NCI-H1694 treated with DMSO at 0.1 percent for 48 hours (cell line): Measurements from ENCODE around the gene FAM25G.
"Not testable (repeated sequence)": the region's sequence is repeated elsewhere in the genome, so short reads cannot be mapped to it uniquely, and the experiment has no call there.

ENCODE experiments used
- DNase-seq: peaks from one replicate; lab custom pipeline; 2025; lab: John Stamatoyannopoulos, UW

Gene FAM25G

DNA sequence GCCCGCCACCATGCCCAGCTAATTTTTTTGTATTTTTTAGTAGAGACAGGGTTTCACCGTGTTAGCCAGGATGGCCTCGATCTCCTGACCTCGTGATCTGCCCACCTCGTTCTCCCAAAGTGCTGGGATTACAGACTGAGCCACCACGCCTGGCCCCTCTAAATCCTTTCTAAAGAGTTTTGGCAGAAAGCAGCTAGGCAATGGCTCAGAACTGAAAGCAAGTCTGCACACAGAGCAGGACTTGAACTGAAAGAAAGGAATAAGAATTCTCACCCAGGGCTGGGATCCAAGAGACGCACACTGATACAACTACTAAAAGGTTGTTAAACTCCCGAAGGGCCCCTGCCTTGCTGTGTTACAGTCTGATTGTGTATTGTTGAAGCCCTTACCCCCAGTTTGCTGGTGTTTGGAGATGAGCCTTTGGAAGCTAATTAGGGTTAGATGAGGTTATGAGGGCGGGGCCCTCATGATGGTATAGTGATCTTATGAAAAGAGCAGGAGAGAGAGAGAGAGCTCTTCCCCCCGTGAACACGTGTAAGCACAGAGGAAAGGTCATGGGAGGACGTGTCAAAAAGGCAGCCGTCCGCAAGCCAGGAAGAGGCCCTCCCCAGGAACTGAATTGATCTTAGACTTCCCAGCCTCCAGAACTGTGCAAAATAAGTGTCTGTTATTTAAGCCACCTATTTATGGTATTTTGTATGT is 26.1 kb downstream of the FAM25G start:
- not testable (repeated sequence) for DNase-seq

DNA sequence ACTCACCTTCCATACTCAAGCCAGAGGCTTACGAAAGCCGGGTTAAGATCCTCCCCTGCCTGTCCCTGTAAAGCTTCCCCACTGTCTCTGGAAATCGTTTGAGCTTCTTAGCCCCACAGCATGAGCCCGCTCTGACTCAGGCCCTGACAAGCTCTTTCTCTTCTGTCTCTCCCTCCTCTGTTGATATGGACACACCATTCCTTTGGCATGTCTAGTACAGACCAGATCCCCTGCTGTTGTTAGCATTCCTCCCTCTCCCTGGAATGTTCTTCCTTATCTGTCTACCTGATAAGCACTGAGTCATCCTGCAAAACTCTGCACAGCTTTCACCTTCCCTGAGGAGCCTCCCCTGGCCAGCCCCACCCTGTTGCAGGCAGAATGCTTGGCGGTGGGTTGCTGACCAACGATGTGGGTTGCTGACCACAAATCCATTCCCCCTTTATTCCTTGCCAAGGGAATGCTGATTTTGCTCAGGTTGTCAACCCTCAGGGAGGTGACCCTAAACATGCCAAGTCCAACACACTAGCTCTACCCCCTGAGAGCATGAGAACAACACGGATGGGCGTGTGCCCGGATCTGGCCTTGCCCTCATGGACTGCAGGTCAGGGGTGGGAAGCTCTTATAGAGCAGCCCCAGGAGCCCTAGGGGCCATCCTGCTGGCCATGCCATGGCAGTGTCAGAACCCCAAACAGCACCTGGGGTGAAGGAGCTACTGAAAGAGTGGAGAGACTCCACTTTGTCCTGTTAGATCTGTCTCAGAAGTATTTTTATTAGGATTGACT is 28.7 kb downstream of the FAM25G start:
- DNase-seq, result not testable (repeated sequence)

DNA sequence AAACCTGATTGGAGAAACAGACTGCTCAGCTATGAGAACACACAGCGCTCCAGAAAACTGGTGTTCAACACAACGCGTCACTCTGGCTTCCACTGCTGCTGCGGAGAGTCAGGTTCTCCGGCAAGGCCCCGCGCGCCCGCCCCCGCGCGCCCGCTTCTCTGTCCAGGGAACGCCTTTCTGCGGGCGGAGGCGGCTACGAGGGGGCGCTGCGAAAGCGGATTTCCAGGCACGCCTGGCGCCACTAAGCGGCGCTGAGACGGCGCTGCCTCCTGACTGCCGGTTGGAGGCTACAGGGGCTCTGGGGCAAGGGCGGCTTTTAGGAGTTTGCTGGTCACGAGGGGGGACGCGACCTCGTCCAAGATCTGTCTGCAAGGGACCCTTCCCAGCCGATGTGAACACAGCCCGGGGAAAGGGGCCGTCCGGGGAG is 30.2 kb downstream of the FAM25G start:
- DNase-seq, result peak; percentile 22

DNA sequence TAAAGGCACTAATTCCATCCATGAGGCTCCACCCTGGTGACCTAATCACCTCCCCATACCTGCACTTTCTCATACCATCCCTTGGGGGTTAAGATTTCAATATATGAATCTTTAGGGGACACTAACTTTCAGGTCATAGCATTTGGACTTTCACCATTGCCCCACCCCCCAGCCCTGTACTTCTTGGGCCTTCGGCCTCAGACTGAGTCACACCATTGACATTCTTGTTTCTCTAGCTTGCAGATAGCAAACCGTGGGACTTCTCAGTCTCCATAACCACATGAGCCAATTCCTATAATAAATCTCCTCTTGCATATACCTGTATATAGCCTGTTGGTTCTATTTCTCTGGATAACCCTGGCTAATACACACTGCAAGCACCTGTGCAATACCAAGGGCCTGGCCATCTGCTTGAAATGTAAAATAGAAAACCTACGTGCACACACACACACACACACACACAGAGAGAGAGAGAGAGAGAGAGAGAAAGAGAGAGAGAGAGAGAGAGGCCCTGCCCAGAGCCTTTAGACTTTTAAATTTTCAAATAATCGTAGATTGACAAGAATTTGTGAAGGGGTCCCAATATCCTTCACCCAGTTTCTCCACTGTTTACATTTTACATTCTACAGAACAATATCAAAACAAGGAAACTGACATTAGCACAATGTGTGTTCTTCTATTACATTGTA is 32.9 kb downstream of the FAM25G start:
- no peak for DNase-seq

DNA sequence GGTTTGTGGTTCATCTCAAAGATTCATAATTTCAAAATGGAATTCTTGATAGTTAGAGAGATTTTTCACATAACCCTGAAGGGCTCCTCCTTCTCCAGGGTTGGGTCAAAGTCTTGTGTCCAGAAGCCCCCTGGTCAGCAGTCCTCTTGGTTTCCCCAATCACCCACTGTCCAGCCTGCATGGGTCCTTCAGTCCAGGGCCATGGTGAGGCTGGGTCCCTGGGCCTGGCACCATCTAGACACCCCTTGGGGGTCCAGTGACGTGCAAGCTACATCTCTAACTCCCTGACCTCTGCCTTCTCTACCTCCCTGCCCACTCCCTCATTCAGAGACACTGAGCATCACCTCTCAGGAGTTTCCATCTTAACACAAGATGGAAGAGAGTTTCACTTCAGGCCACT is 33.7 kb downstream of the FAM25G start:
- no peak for DNase-seq

DNA sequence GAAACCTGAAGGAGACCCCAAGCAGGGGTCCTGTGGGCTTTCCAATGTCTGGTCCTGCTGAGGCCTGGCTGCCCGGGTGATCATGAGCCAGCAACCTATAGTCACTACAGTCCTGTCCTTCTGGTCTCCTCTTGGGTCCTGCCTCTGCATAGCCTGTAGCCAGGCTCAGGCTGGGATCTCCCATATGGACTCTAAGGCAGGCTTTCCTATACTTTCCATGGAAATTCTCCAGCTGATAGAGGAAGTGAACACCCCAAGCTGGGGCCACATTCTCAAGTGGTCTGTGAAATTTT is 34.0 kb downstream of the FAM25G start:
- DNase-seq, result no peak

DNA sequence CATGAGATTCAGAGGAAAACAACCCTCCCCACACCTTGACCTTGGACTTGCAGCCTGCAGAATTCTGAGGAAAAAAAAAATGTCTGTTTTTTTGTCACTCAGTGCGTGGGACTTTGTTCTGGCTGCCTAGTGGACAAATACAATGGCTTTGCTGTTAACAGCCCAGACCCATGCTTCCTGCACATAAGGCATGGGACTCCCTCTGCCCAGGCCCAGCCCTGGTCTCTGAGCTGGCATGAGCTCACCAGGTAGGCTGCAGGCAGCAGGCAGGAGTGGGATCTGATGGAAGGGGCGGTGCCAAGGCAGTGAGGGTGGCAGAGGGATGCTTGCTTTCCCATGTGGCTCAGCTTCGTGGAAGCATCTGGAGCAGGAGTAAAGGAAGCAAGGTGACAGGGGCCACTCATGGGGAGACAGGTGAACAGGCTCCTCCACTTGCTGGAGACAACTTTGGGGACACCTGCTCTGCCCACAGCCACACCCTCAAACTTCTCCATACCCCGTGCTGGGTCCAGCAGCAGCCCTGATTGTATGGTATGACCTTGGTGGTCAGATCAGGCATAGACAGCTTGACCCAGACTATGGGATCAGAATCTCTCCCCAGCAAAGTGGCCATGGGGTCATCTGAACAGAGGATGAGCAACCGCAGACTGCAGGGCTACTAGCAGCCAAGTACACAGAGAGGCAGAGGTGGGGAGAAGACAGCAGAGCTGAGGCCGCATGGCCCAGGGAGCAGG is 34.5 kb downstream of the FAM25G start:
- no peak for DNase-seq

DNA sequence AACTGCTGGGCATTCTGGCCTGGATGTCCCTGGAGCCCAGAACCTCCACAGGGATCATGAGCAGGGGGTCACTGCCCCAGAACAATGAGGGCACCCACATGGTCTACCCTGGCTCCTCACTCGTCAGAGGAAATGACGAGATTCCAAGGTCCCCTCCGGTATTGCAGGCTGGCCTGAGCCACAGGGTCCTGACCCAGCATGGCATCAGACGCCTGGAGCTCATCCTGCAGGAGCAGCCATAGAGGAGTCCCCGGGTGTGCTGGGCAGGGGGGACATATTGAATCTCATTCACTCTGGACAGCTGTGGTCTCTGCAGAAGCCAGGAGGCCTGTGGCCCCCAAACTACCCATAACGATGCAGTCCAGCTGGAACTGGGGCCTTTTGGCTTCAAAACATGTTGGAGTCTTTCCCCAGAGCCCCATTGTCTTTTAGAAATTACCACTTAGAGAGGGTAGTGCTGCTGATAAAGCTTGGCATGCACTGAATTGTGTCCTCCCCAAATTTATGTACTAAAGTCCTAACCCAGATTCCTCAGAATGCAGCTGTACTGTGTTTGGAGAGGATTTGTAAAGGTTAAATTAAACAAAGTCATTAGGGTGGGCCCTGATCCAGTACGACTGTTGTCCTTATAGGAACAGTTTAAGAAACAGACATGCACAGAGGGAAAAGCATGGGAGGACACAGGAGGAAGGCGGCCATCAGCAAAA is 35.3 kb downstream of the FAM25G start:
- DNase-seq, result no peak

DNA sequence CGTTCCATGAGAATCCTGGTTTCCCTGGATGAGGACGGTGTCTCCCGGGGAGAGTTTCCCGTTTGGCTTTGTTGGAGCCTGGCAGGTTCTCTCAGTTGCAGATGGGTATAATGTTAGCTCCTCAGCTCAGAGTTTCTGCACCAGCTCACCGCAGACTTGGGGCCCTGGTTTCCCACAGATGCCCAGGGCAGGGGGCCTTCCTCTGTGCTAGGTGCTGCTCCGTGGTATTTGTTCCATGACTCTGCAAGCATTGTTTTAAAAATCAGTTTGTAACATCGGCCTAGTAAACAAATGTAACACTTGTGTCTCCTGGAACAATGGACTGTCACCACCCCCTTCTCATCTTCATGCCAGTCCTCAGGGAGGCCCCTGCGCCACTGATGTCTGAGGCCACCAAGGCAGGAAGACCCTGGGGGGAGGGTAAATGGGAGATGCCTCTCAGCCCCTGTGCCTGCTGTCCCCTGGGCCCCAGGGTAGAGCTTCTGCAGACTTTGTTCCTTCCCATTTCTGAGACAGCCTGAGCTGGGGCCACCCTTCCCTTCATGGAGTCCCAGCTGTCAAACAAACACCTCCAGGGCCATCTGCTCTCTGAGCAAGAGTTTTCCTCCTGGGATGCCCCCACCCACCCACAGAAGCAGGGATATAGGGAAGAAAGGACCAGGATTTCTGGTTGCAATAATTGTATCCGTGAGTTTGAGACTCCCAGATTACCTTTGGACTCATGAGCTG is 36.0 kb downstream of the FAM25G start:
- DNase-seq, result not testable (repeated sequence)

DNA sequence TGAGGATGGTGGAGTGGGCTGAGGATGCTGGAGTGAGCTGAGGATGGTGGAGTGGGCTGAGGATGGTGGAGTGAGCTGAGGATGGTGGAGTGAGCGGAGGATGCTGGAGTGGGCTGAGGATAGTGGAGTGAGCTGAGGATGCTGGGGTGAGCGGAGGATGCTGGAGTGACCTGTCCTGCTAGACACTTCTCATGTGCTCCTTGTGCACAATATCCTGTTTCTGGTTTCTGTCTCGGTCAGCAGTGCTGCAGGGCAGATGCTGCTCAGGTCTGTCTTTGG is 36.8 kb downstream of the FAM25G start:
- no peak for DNase-seq

DNA sequence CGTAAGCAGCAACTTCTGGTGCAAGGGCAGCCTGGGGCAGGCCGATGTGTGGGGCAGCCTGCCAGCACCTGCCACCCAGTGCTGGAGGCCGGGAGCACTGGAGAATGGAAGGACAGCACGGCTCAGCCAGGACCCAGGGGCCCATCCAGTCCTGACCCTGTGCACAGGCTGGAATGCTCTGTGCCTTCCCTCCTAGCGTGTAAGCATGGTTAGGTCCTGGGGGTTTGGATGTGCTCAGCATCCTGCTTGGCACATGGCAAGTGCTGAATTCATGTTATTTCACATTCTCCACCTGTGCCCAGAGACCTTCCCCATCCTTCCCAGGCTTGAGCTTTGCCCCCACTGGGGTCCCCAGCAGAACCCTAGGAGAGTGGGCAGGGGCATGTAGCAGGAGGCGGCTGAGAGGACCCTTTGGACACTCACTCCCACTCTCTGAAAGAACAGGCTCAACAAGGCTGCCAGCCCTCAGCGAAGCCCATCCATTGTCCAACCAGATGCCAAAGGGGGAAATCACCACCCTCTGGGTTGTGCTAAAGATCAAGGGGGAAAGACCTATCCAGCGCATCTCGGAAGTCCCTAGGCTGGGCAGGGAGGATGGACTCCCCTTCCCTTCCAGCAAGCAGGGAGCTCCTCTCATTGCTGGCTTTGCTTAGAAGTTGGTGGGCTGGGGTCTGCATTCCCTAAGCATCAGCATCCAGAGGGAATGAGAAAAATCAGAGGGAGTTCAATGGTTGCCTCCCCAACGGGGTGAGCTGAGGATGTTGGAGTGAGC is 37.3 kb downstream of the FAM25G start:
- DNase-seq, result no peak

DNA sequence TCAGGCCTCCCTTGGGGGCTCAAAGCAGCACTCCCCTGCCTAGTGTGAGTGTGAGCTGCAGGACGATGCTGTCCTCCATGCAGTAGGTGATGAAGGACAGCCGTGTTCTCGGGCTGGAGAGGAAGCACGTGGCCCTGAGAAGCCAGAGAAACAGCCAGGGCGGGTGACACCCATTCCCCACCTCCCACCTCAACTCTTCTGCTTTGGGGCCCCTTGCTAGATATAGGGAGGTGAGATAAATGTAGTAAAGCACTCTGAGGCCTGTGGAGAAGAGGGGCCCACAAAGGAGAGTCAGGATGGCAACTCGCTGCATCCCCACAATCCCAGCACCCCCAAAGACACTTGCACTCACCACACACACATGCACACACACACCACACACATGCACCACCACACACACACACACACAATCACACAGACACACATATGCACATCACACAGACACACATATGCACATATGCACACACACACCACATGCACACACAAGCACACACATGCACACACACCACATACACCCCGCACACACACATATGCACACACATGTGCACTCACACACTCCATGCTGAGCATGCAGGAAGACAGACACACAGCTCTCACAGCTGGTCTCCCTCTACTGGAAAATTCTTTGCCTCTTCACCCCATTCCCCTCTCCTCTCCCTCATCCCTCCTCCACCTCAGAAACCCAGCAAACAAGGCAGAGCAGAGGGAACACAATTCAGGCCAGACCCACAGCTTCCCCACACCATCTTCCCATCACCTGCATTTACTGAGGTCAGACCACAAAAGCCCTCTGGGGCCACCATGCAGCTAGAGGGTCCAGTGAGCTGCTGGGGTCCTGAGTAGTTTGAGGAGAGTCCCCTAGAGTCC is 38.1 kb downstream of the FAM25G start:
- no peak for DNase-seq

DNA sequence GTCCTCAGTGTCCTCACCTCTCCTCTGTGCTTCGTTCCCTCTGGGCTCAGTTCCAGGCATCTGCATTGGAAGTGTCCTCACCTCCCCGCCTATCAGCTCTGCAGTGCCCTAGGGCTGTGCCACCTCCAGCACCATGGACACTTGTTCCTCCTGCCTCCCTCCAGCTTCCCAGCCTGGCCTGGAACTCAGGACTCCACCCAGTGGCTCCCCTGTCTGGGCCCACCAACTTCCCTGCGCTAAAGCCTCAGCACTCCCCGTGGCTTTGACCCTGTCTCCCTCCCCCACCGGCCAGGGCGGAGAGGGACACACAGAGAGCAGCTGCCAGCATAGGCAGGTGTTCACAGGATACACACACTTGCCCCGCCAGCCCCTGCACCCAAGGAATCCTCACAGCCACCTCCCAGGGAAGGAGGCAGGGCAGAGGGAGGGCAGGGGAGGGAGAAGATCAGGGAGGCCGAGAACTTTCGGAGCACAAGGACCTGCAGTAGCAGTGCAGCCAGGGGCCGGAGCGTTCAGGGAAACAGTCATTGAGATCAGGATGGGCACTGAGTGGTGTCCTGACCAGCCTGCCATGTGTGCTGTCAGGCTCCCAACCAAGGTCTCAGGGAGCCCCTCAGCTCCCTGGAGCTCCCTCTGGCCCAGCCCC is 38.9 kb downstream of the FAM25G start:
- DNase-seq, result no peak

DNA sequence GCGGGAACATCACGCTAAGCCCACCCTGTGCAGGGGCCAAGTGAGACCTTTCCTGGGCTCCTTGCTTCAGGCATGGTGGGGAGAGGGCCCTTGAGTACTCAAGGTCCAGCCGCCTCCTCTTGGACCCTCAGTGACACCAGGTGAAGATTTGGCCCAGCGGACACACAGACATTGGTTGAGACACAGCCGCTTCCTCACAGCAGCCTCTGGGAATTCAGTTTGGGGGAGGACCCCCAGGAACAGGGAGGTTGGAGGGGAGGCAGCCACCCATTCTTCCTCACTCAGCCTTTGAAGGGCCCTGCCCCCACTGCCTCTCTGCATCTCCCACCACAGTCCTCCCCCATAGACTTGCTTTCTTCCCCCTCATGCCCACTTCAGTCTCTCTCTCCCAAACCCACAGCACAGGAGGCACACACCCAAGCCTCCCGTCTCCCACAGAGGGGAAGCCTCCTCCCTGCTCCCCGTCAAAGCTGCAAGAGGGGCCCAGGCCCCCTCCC is 39.5 kb downstream of the FAM25G start:
- DNase-seq, result no peak

DNA sequence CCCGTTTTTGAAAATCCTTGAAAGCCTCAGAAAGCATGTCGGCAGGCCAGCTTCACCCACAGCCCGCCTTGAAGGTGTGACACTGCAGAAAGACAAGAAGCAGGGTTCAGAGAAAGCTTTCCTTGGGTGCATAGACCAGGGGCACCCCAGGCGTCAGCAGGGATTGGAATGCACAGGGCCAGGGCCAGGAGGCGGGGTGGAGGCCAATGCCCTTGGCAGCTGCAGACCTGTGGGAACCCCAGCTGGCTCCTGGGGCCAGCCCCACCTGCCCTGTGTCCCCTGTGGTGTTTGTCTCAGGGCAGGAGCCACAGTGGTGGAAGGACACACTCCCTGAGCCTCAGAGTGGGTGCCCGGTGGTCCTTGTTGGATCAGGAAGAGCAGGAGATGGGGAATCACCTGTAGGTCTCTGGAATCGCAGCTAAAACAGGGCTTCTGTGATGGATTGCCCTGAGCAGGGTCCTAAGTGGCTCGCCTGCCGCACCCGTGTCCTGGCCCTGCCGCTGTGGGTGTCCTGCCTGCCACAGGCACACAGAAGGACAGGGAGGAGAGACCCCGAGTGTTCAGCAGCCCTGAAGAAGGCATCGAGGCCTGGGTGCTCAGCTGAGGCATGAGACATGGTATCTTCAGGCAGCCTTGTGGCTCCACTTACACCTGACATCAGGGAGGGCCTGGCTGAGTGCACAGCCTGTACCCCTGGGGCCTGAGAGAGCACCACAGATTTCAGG is 40.1 kb downstream of the FAM25G start:
- DNase-seq, result no peak

DNA sequence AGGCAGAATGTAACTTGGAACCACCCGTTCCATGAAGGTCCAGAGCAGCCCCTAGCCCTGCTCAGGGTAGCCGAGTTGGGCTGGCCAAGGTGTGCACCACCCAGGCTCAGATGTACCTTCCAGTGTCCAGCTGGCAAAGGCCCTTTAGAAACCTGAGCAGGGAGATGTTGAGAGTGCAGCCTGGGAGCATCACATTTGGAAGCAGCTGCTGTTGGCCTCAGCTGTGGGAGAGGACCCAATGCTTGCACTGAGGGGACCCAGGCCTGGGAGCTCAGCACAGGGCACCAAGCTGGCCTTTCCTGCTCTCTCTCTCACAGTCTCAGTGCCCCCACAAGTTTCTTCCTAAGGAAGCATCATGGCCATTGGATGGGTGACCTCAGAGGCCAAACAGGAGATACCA is 41.1 kb downstream of the FAM25G start:
- no peak for DNase-seq

DNA sequence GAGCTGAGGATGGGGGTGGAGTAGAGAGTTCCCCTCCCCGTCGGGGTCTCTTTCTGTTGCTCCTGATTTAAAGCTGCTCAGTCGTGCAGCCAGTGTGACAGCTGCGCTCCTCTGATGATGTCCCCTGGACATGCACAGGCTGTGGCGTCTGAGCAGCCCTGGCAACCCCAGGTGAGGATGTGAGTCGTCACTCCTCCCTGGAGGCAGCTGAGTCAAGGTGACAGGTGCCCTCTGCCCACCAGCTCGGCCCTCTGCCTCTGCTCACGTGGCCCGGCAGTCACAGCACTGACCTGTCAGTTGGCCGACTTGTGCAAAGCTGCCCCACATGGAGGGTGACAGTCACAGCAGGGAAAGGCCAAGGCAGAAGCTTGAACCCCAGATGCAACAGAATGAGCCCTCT is 41.5 kb downstream of the FAM25G start:
- no peak for DNase-seq
